Activated CD4-positive, alpha-beta T cell treated with anti-CD3 and anti-CD28 coated beads, Interleukin-2, amount 10 ng/mL, durations not matched to agents 7 days and 5 days (primary cell): ENCODE measurements around the gene OXT. TPM values are rescaled to one million over a fixed set of nuclear protein-coding genes. Genes with fewer than 3 reads are reported as not detected.
"Not testable (repeated sequence)": the region's sequence is repeated elsewhere in the genome, so short reads cannot be mapped to it uniquely, and the experiment has no call there.

ENCODE experiments used
- CTCF ChIA-PET: fragments of 350-600 bp; sonication (Branson Sonifier 250); formaldehyde crosslinking; loops from one replicate; lab custom pipeline; 2021; ENCODE audit warnings: antibody characterized with exemption; lab: Charles Lee
- POLR2A ChIA-PET: fragments of 350-600 bp; sonication (Branson Sonifier 250); formaldehyde crosslinking; loops from one replicate; lab custom pipeline; 2021; ENCODE audit warnings: antibody characterized with exemption; lab: Charles Lee
- DNase-seq: peaks from one replicate; pipeline ENCODE4 v3.0.0-alpha.2; 2020
- H3K27ac Mint-ChIP-seq: one replicate; pipeline ENCODE4 v1.8.0; 2021; ENCODE audit warnings: mild to moderate bottlenecking, moderate library complexity, mixed read lengths
- H3K27me3 Mint-ChIP-seq: one replicate; pipeline ENCODE4 v1.8.0; 2021; ENCODE audit warnings: mixed read lengths
- H3K36me3 Mint-ChIP-seq: one replicate; pipeline ENCODE4 v1.8.0; 2021; ENCODE audit warnings: low read depth, mixed read lengths
- H3K4me1 Mint-ChIP-seq: one replicate; pipeline ENCODE4 v1.8.0; 2021; ENCODE audit warnings: mixed read lengths
- H3K4me3 Mint-ChIP-seq: one replicate; pipeline ENCODE4 v1.8.0; 2021; ENCODE audit warnings: mild to moderate bottlenecking, moderate library complexity, mixed read lengths
- H3K9me3 Mint-ChIP-seq: one replicate; pipeline ENCODE4 v1.8.0; 2021; ENCODE audit warnings: mixed read lengths
- total RNA-seq, 2 experiments: library from RNA; stranded (reverse); gene quantifications; one replicate each; pipeline ENCODE4 v1.2.3, GENCODE V29; 2021

OXT gene
- total RNA-seq, 2 experiments from 2014 or later, result not detected

DNA sequence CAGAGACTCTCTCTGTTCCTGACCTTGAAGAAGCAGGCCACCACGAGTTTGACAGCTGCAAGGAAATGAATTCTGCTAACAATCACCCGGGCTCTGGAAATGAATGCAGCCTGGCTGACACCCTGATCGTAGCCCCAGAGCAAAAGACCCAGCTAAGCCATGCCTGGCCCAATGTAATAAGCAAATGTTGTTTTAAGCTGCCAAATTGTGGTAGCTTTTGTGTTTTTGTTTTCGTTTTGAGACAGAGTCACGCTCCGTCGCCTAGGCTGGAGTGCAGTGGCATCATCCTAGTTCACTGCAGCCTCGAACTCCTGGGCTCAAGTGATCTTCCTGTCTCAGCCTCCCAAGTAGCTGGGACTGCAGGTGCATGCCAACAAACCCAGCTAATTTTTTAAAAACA lies 3.3 kb upstream of the OXT start:
- DNase-seq, result no peak
- H3K27ac Mint-ChIP-seq, result no peak overlapping the region
- H3K4me3 Mint-ChIP-seq, result no peak overlapping the region
- CTCF ChIA-PET, result interaction anchor here (1.5 to 1.6 kb wide), 2 partner anchors 15 to 20 kb away, joined by 3 to 9 read pairs; no protein-coding TSS in a partner anchor
- no peaks in the 10 kb centered on the region for H3K36me3 Mint-ChIP-seq
- POLR2A ChIA-PET, result no interaction called here
- no peaks in the 10 kb centered on the region for H3K9me3 Mint-ChIP-seq
- H3K4me1 Mint-ChIP-seq, result peaks cover 22% of the 10 kb centered on the region
- H3K27me3 Mint-ChIP-seq, result peaks cover 4% of the 10 kb centered on the region

DNA sequence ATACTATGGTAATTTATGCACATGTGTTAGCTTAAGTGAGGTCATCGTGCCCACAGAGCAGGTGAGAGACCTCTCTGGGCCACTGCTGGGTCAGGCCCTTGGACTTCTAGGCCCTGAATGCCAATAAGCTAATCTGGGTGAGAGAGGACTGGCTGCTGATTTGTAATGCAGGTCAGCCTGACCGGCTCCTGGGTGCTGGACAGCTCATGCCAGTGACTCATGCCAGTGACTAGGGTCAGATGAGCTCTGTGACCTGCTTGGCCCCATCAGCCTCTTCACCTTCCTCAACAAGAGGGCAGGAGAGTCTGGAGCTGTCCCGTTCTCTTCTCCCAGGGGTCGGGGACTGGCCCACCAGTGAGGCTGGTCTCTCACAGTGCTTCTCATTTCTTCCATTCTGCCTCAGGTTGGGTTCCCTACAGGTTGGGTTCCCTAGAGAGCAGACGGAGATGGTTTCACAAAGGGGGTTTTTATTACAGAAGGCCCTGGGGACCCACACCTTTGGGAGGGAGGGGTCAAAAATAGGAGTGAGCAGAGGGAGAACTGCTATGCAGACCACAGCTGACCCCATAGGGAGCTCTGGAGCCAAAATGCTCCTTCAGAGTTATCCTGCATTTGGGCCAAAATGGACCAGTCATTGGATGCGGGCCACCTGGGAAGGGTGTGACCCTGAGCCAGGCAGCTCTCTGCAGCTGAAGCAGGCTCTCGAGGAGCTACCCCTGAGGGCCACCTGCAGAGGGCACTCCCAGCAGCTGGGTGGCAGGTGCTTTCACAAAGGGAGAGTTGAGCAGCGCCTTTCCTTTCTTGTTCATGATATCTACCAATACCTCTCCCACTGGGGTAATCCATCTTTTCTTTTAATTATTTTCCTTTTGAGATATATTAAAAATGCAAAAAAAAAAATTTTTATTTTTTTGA lies 2.2 kb upstream of the OXT start:
- no peak overlapping the region for H3K4me3 Mint-ChIP-seq
- peaks cover 27% of the 10 kb centered on the region for H3K4me1 Mint-ChIP-seq
- H3K27me3 Mint-ChIP-seq, result peaks cover 4% of the 10 kb centered on the region
- H3K36me3 Mint-ChIP-seq, result no peaks in the 10 kb centered on the region
- peak; percentile 41 for DNase-seq
- no peak overlapping the region for H3K27ac Mint-ChIP-seq
- POLR2A ChIA-PET, result interaction anchor here (0.6 kb wide), 1 partner anchor 132 kb away, joined by 3 read pairs; no protein-coding TSS in a partner anchor
- CTCF ChIA-PET, result interaction anchor here (1.2 to 1.6 kb wide), 3 partner anchors 16 to 21 kb away, joined by 3 to 9 read pairs (median 3); no protein-coding TSS in a partner anchor
- H3K9me3 Mint-ChIP-seq, result no peaks in the 10 kb centered on the region

DNA sequence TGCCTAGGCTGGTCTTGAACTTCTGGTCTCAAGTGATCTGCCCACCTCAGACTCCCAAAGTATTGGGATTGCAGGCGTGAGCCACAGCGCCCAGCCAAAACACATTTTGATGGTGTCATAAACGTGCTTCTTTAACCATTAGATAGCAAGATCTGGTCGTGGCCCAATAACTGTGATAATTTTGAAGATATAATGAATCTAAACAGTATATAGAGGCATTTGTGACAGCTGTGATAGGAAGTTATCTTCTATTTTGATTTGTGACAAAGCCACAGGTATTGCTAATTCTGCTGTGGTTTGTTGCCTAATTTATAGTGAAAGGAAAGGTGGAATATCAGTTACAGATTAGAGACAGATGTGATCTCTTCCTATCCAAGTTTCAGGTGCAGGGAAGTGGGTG lies 695 bp upstream of the OXT start:
- H3K4me3 Mint-ChIP-seq, result peak overlapping the region; percentile 61
- H3K27ac Mint-ChIP-seq, result no peak overlapping the region
- peaks cover 6% of the 10 kb centered on the region for H3K27me3 Mint-ChIP-seq
- POLR2A ChIA-PET, result interaction anchor here (0.5 kb wide), 1 partner anchor 127 kb away, joined by 5 read pairs; no protein-coding TSS in a partner anchor
- CTCF ChIA-PET, result interaction anchor here (0.7 kb wide), 1 partner anchor 19 kb away, joined by 3 read pairs; no protein-coding TSS in a partner anchor
- DNase-seq, result no peak
- no peaks in the 10 kb centered on the region for H3K9me3 Mint-ChIP-seq
- no peaks in the 10 kb centered on the region for H3K36me3 Mint-ChIP-seq
- H3K4me1 Mint-ChIP-seq, result peaks cover 36% of the 10 kb centered on the region

DNA sequence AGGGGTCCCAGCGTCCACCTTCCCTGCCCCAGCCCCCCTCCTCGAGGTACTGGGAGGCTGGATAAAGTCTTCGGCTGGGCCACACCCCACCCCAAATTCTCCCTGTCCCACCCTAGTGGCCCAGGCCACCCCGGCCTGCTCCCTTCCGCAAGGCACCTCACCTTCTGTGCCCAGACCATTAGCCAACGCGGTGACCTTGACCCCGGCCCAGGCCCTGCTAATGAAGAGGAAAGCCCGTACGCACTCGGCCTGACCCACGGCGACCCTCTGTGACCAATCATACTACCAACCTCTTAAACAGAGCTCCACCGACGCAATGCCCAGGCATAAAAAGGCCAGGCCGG lies 182 bp upstream of the OXT start:
- peaks cover 36% of the 10 kb centered on the region for H3K4me1 Mint-ChIP-seq
- no peaks in the 10 kb centered on the region for H3K36me3 Mint-ChIP-seq
- peaks cover 7% of the 10 kb centered on the region for H3K27me3 Mint-ChIP-seq
- H3K27ac Mint-ChIP-seq, result no peak overlapping the region
- POLR2A ChIA-PET, result no interaction called here
- peak overlapping the region; percentile 61 for H3K4me3 Mint-ChIP-seq
- no peak for DNase-seq
- H3K9me3 Mint-ChIP-seq, result no peaks in the 10 kb centered on the region
- CTCF ChIA-PET, result no interaction called here

DNA sequence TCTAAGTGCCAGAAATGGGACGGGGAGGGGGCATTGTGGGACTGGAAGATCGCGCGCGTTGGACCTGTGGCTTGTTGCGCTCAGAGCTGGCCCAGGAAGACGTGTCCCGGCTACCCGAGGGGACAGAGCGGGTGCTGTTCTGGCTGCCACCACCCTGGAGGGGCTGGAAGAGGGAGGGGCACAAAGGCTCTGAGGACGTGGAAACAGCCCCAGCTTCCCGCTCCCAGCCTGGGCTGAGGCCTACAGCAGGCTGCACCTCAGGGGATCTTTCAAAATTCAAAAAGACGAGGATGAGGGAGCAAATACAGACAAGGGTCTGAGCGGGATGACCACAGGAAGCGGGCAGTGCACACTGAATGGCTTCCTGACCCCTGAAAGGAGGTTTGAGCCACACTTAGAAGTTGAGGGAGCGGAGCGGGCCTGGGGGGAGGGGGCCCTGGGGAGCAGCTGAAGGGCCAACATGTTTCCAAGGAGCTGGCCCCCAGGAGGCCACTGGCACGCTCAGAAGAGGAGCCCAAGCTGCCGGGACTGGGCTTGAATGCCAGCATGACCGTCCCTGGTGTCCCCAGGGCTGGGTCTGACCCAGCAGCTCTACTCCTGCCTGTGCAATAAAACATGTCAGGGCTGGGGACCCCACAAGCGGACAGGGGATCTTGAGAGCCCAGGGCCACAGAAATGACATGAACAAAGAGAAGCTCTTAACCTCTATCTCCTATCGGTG lies 1.3 kb downstream of the OXT start:
- Mint-ChIP-seq H3K4me3 (peak overlapping the region; percentile 68), H3K27ac (peak overlapping the region; percentile 69), H3K9me3 (peaks cover 4% of the 10 kb centered on the region), H3K36me3 (no peaks in the 10 kb centered on the region), H3K4me1 (peaks cover 47% of the 10 kb centered on the region), H3K27me3 (peaks cover 7% of the 10 kb centered on the region)
- CTCF ChIA-PET, result interaction anchor here (0.6 to 1.3 kb wide), 6 partner anchors 9 to 1018 kb away, joined by 3 to 7 read pairs (median 3); no protein-coding TSS in a partner anchor
- DNase-seq, result no peak
- POLR2A ChIA-PET, result no interaction called here

DNA sequence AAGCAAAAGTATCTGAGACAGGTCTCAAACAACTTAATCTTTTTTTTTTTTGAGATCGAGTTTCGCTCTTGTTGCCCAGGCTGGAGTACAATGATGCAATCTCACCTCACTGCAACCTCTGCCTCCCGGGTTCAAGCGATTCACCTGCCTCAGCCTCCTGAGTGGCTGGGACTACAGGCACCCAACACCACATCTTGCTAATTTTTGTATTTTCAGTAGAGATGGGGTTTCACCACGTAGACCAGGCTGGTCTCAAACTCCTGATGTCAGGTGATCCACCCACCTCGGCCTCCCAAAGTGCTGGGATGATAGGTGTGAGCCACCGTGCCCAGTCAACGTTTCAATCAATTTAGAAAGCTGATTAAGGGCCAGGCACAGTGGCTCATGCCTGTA lies 1.8 kb downstream of the OXT start:
- Mint-ChIP-seq H3K27ac (peak overlapping the region; percentile 46), H3K4me3 (peak overlapping the region; percentile 7), H3K4me1 (peaks cover 51% of the 10 kb centered on the region)
- DNase-seq, H3K27me3 Mint-ChIP-seq, H3K36me3 Mint-ChIP-seq, POLR2A ChIA-PET, H3K9me3 Mint-ChIP-seq: not testable (repeated sequence)
- CTCF ChIA-PET, result interaction anchor here (0.7 to 1.1 kb wide), 3 partner anchors 9 to 1018 kb away, joined by 3 read pairs; no protein-coding TSS in a partner anchor

DNA sequence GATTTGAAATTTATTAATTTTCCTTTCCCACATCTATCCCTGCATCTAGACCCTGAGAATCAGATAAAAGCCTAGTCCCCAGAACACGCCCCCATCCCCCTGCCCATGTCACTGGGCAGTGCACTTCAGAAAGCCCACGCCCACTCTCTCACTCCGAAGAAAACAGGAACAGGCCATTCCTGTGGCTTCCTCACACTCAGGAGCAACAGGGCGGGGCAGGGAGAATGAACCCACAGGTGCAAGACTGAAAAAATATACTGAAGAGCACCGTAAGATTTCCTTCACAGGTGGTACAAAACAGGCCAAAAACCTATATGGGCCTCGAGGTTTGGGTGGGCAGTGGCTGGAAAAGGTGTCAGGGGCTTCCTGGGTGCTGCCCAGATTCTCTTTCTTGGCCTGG lies 3.4 kb downstream of the OXT start:
- POLR2A ChIA-PET, result no interaction called here
- peak overlapping the region; percentile 18 for H3K4me3 Mint-ChIP-seq

DNA sequence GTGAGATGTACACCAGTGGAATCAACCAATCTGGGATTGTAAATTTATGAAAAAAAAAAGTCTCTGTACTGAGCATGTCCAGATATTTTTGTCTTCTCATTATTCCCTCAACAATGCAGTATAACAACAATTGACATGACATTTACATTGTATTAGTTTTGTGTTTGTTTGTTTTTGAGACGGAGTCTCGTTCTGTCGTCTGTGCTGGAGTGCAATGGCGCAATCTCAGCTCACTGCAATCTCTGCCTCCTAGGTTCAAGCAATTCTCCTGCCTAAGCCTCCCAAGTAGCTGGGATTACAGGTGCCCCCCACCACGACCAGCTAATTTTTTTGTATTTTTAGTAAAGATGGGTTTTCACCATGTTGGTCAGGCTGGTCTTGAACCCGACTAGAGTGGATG lies 3.9 kb downstream of the OXT start:
- H3K9me3 Mint-ChIP-seq, POLR2A ChIA-PET, CTCF ChIA-PET, DNase-seq, H3K36me3 Mint-ChIP-seq, H3K4me3 Mint-ChIP-seq: not testable (repeated sequence)
- Mint-ChIP-seq H3K27ac (peak overlapping the region; percentile 9), H3K27me3 (peaks cover 27% of the 10 kb centered on the region), H3K4me1 (peaks cover 51% of the 10 kb centered on the region)

More for the DNA sequence above, 3.4 kb downstream of the OXT start:
- Mint-ChIP-seq H3K9me3 (peaks cover 7% of the 10 kb centered on the region), H3K4me1 (peaks cover 51% of the 10 kb centered on the region), H3K27me3 (peaks cover 23% of the 10 kb centered on the region), H3K27ac (no peak overlapping the region), H3K36me3 (peaks cover 3% of the 10 kb centered on the region)
- no peak for DNase-seq
- CTCF ChIA-PET, result interaction anchor here (1.1 kb wide), 1 partner anchor 18 kb away, joined by 3 read pairs; no protein-coding TSS in a partner anchor

DNA sequence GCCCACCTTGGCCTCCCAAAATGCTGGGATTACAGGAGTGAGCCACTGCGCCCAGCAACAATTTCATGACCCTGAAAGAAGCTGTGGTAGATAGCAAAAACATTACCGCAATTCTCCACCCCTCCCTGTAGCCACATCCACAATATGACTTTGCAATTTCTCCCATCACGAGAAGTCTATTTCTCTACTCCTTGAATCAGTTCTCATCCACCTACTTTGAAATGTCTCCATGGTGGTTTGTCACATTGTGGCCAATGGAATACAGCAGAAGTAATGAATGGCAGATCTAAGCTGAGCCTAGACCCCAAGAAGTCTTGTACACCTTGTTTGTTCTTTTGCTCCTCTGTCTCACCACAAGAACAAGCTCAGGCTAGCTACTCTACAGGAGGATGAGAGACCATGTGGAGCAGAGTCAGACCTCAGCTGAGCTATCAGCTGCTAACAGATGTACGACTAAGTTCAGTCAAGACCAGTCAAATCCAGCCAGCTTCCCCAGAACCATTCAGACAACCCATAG lies 6.3 kb downstream of the OXT start:
- Mint-ChIP-seq H3K36me3 (peaks cover 3% of the 10 kb centered on the region), H3K4me1 (peaks cover 41% of the 10 kb centered on the region), H3K4me3 (no peak overlapping the region), H3K9me3 (peaks cover 7% of the 10 kb centered on the region), H3K27ac (peak overlapping the region; percentile 51), H3K27me3 (peaks cover 44% of the 10 kb centered on the region)
- CTCF ChIA-PET, result interaction anchor here (0.6 to 1.1 kb wide), 6 partner anchors 9 to 266 kb away, joined by 3 to 4 read pairs (median 3); no protein-coding TSS in a partner anchor
- POLR2A ChIA-PET, result interaction anchor here (0.6 kb wide), 1 partner anchor 26 kb away, joined by 3 read pairs; no protein-coding TSS in a partner anchor
- DNase-seq, result peak; percentile 51

DNA sequence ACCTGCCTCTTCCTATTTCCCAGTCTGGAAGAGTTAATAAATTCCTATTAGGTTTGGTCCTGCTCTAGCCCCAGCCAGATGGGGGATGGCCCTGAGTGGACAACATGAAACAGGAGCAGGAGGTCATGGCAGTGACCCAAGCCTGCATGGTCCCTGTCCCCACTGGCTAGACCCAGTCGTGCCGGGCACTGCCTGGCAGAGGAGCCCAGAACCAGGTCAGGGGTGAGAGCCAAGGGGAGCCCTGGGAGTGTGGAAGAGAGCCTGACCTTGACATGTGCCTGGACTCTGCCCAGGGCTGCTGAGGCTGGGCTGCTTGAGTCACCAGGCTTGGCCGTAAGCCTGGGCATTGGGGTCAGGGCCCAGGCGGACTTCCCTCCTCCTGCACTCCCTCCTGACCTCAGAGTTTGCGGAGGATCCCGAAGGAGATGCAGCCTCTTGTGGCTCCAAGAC lies 9.5 kb downstream of the OXT start:
- ChIA-PET CTCF (no interaction called here), POLR2A (no interaction called here)
- H3K4me1 Mint-ChIP-seq, result peaks cover 24% of the 10 kb centered on the region
- no peak overlapping the region for H3K4me3 Mint-ChIP-seq
- peaks cover 3% of the 10 kb centered on the region for H3K36me3 Mint-ChIP-seq
- DNase-seq, result no peak
- H3K27me3 Mint-ChIP-seq, result peaks cover 59% of the 10 kb centered on the region
- H3K9me3 Mint-ChIP-seq, result peaks cover 7% of the 10 kb centered on the region
- peak overlapping the region; percentile 46 for H3K27ac Mint-ChIP-seq

DNA sequence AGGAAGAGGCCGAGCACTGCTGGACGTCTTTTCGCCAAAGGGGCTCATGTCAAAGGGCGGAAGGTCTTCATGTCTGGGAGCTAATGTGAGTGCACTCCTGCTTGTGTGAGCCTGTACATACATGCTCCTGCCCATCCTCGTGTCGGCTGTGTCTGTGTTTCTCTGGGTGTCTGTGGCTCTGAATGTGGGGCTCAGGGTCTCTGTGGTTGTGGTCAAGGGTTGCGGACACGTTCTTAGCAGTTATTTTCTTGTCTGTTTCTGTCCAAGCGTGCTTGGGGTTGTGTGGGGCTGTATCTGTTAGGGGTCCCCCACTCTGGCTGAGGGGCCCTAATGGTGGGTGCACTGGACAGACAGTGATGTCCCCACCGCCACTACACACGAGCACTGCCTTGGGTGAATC lies 10.2 kb downstream of the OXT start:
- no peak for DNase-seq
- Mint-ChIP-seq H3K4me1 (peaks cover 23% of the 10 kb centered on the region), H3K27ac (no peak overlapping the region), H3K27me3 (peaks cover 59% of the 10 kb centered on the region), H3K9me3 (peaks cover 7% of the 10 kb centered on the region), H3K4me3 (no peak overlapping the region), H3K36me3 (peaks cover 3% of the 10 kb centered on the region)
- CTCF ChIA-PET, result no interaction called here
- POLR2A ChIA-PET, result no interaction called here

DNA sequence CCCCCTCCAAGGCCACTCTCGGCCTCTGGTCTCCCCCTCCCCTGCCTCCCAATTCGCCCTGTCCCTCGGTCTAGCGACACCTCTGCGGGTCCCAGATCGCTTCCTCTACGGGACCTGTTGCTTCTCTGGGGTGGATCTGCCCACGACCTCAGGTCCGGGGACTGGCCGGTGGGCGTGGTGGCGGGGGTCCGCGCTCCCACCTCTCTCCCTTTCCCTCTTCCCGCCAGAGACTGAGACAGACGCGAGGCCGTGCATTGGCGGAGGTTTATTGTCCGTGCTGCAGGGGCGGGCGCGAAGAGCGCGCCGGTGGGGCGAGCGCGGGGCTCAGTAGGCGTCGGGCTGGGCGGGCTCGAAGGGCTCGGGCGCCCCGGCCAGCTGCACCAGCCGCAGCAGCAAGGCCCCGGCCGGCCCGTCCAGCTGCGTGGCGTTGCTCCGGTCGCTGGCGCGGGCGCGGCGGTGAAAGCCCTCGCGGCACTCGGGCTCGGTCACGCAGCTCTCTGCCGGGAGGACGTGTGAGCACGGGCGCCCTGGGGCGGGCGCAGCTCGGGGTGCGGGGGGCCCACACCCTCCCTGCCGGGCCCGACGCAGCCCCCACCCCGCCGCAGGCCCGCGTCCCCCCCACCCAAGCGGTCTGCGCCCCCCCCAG lies 11.0 kb downstream of the OXT start:
- Mint-ChIP-seq H3K36me3 (peaks cover 3% of the 10 kb centered on the region), H3K4me3 (peak overlapping the region; percentile 53), H3K27me3 (peaks cover 59% of the 10 kb centered on the region), H3K4me1 (peaks cover 16% of the 10 kb centered on the region), H3K9me3 (peaks cover 5% of the 10 kb centered on the region), H3K27ac (no peak overlapping the region)
- ChIA-PET CTCF (interaction anchor here (0.6 kb wide), 1 partner anchor 10 kb away, joined by 3 read pairs; no protein-coding TSS in a partner anchor), POLR2A (no interaction called here)
- DNase-seq, result no peak
